Measurements from ENCODE around the gene PCDHGA1.

DNA sequence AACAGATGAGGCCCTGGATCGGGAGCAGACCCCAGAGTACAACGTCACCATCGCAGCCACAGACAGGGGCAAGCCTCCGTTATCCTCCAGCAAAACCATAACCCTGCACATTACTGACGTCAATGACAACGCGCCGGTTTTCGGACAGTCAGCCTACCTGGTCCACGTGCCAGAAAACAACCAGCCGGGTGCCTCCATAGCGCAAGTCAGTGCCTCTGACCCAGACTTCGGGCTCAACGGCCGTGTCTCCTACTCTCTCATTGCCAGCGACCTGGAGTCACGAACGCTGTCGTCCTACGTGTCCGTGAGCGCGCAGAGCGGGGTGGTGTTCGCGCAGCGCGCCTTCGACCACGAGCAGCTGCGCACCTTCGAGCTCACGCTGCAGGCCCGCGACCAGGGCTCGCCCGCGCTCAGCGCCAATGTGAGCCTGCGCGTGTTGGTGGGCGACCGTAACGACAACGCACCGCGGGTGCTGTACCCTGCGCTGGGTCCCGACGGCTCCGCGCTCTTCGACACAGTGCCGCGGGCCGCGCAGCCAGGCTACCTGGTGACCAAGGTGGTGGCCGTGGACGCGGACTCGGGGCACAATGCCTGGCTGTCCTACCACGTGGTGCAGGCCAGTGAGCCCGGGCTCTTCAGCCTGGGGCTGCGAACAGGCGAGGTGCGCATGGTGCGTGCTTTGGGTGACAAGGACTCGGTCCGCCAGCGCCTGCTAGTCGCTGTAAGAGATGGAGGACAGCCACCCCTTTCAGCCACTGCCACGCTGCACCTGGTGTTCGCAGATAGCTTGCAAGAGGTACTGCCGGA lies 89.0 kb downstream of the PCDHGA1 start:
- no peak for TF ChIP-seq CTCF (IDR thresholded peaks at IDR 0.05; ENCODE audit: low read length)
- TF ChIP-seq EZH2phosphoT487 (IDR thresholded peaks at IDR 0.05; ENCODE audit: low read length): no peak
- TF ChIP-seq EZH2 (optimal IDR thresholded peaks at IDR 0.05; ENCODE audit: low read depth, low read length): no peak
